HepG2 (cell line): Measurements from ENCODE around the gene ADAMTS4. TPM values are rescaled to one million over a fixed set of nuclear protein-coding genes. Genes with fewer than 3 reads are reported as not detected.

Experiments used
- ATAC-seq: fragments of 200-7000 bp; cut with Tn5 transposase; 3 replicates; pipeline ENCODE4 v1.9.1; 2020; ENCODE audit warnings: mild to moderate bottlenecking, moderate library complexity
- BruUV-seq: library from RNA; stranded (reverse); fragments of 400-500 nt; replicated peaks from 2 replicates; lab custom pipeline; 2021; lab: Mats Ljungman, UMichigan
- CTCF ChIA-PET: fragments of 300-600 bp; formaldehyde crosslinking; extraction: SDS; loops from one replicate; lab custom pipeline; 2021; ENCODE audit warnings: low total read pairs, inconsistent platforms, low intra/inter-chr PET ratio; lab: Yijun Ruan, JAX
- POLR2A ChIA-PET: fragments of 350-600 bp; sonication (Branson Sonifier 250); formaldehyde crosslinking; loops from one replicate; lab custom pipeline; 2020; ENCODE audit warnings: antibody characterized with exemption, inconsistent platforms; lab: Yijun Ruan, JAX
- DNase-seq: peaks from one replicate; pipeline ENCODE4 v3.0.0-alpha.2; 2015; ENCODE audit warnings: low spot score
- FAIRE-seq: peaks from 3 replicates; lab custom pipeline; 2011; peaks lifted over from hg19 to GRCh38; lab: Jason Lieb, UNC
- H2AFZ ChIP-seq: one replicate; pipeline ENCODE4 v1.6.1; 2011; ENCODE audit warnings: low read length, inconsistent platforms
- H3K27ac ChIP-seq: fragments of 300-600 bp; 3 replicates; pipeline ENCODE4 v1.8.0; 2011; ENCODE audit warnings: mixed run types, mild to moderate bottlenecking, mixed read lengths, low read length, inconsistent platforms; ENCODE audit not compliant: insufficient read depth; ENCODE audit errors: extremely low read length
- H3K27me3 ChIP-seq, 2 experiments: fragments of 200-600 bp in 1 of 2; 2 replicates in 1 of 2; 3 replicates in 1 of 2; pipeline versions ENCODE4 v1.6.0 to v1.8.0; 2011; ENCODE audit warnings: low read length in 2 of 2, mild to moderate bottlenecking in 2 of 2, moderate library complexity in 2 of 2, inconsistent platforms in 1 of 2; ENCODE audit not compliant: insufficient read depth in 2 of 2, control insufficient read depth in 1 of 2
- H3K36me3 ChIP-seq, 2 experiments: fragments of 200-600 bp in 1 of 2; replicated peaks in 1 of 2; 2 replicates in 1 of 2; 3 replicates in 1 of 2; pipeline versions ENCODE4 v1.5.1 to v1.8.0; 2011; ENCODE audit warnings: low read length in 2 of 2, inconsistent platforms in 1 of 2; ENCODE audit not compliant: insufficient read depth in 2 of 2, control insufficient read depth in 1 of 2
- H3K4me1 ChIP-seq: 2 replicates; pipeline ENCODE4 v1.5.1; 2012; ENCODE audit warnings: low read length, inconsistent platforms; ENCODE audit not compliant: insufficient read depth
- H3K4me2 ChIP-seq: 2 replicates; pipeline ENCODE4 v1.6.0; 2011; ENCODE audit warnings: low read depth, low read length, inconsistent platforms
- H3K4me3 ChIP-seq, 3 experiments: fragments of 200-600 bp in 1 of 3; sonication (generic), shearing (Covaris generic) in 1 of 3; replicated peaks in 1 of 3; 2 replicates each; pipeline ENCODE4 v1.5.1; 2011 to 2016; ENCODE audit warnings: low read length in 3 of 3, inconsistent platforms in 2 of 3, low read depth in 2 of 3, mild to moderate bottlenecking in 2 of 3, control low read depth in 1 of 3, mixed read lengths in 1 of 3; ENCODE audit not compliant: insufficient read depth in 1 of 3
- H3K79me2 ChIP-seq: one replicate; pipeline ENCODE4 v1.6.1; 2011; ENCODE audit warnings: low read length, inconsistent platforms; ENCODE audit not compliant: insufficient read depth
- H3K9ac ChIP-seq: 2 replicates; pipeline ENCODE4 v1.6.0; 2011; ENCODE audit warnings: mild to moderate bottlenecking, low read depth, low read length, inconsistent platforms; ENCODE audit not compliant: insufficient read depth
- H3K9me3 ChIP-seq: 2 replicates; pipeline ENCODE4 v1.5.1; 2012; ENCODE audit warnings: mild to moderate bottlenecking, low read length
- H4K20me1 ChIP-seq: 2 replicates; pipeline ENCODE4 v1.6.0; 2011; ENCODE audit warnings: inconsistent platforms, mild to moderate bottlenecking, low read length, moderate library complexity; ENCODE audit not compliant: insufficient read depth
- CEBPG ChIP-seq: IDR thresholded peaks from 2 replicates; pipeline ENCODE4 v1.6.1; 2016
- DZIP1 ChIP-seq: sonication (generic); formaldehyde crosslinking; IDR thresholded peaks from 2 replicates; pipeline ENCODE4 v1.5.0; 2020; ENCODE audit warnings: mild to moderate bottlenecking, missing genetic modification reagents
- GZF1 ChIP-seq: sonication (generic); formaldehyde crosslinking; IDR thresholded peaks from 2 replicates; pipeline ENCODE4 v1.5.1; 2020; ENCODE audit warnings: mild to moderate bottlenecking, missing genetic modification reagents
- JDP2 ChIP-seq: sonication (generic); formaldehyde crosslinking; IDR thresholded peaks from 2 replicates; pipeline ENCODE4 v1.8.1; 2022; ENCODE audit warnings: missing genetic modification reagents, borderline replicate concordance
- KAT7 ChIP-seq: IDR thresholded peaks from 2 replicates; pipeline ENCODE4 v1.6.1; 2018; ENCODE audit warnings: borderline replicate concordance, missing compliant biosample characterization
- KLF13 ChIP-seq: sonication (generic); formaldehyde crosslinking; IDR thresholded peaks from 2 replicates; pipeline ENCODE4 v1.4.0; 2020; ENCODE audit warnings: mild to moderate bottlenecking, missing genetic modification reagents
- MTA1 ChIP-seq: sonication (generic); formaldehyde crosslinking; IDR thresholded peaks from 2 replicates; pipeline ENCODE4 v1.4.0; 2020; ENCODE audit warnings: missing genetic modification reagents, mild to moderate bottlenecking, borderline replicate concordance
- NFRKB ChIP-seq: fragments of 450-650 bp; IDR thresholded peaks from 2 replicates; pipeline ENCODE4 v1.6.1; 2017
- RXRA ChIP-seq: sonication (generic); formaldehyde crosslinking; IDR thresholded peaks from 2 replicates; pipeline ENCODE4 v1.5.1; 2020; ENCODE audit warnings: missing genetic modification reagents
- TBX3 ChIP-seq: fragments of 450-650 bp; IDR thresholded peaks from 2 replicates; pipeline ENCODE4 v1.6.1; 2017; ENCODE audit warnings: antibody characterized with exemption, mild to moderate bottlenecking, inconsistent platforms, borderline replicate concordance
- TEAD3 ChIP-seq: optimal IDR thresholded peaks from 2 replicates; pipeline ENCODE3; 2016; ENCODE audit warnings: borderline replicate concordance
- ZBTB25 ChIP-seq: IDR thresholded peaks from 2 replicates; pipeline ENCODE4 v1.6.1; 2018; ENCODE audit warnings: missing genetic modification reagents
- ZBTB7A ChIP-seq: sonication (generic); formaldehyde crosslinking; IDR thresholded peaks from 2 replicates; pipeline ENCODE4 v1.8.0; 2022; ENCODE audit warnings: mild to moderate bottlenecking, missing genetic modification reagents
- ZNF646 ChIP-seq: sonication (generic); formaldehyde crosslinking; IDR thresholded peaks from 2 replicates; pipeline ENCODE4 v1.9.0; 2021; ENCODE audit warnings: mild to moderate bottlenecking, missing genetic modification reagents
- ZNF782 ChIP-seq: sonication (generic); formaldehyde crosslinking; IDR thresholded peaks from 2 replicates; pipeline ENCODE4 v1.4.0; 2020; ENCODE audit warnings: missing genetic modification reagents, mild to moderate bottlenecking, borderline replicate concordance
- ZNF83 ChIP-seq: sonication (generic); formaldehyde crosslinking; IDR thresholded peaks from 2 replicates; pipeline ENCODE4 v1.4.0; 2020; ENCODE audit warnings: missing genetic modification reagents, mild to moderate bottlenecking, borderline replicate concordance
- ZSCAN31 ChIP-seq: sonication (generic); formaldehyde crosslinking; IDR thresholded peaks from 2 replicates; pipeline ENCODE4 v1.5.0; 2020; ENCODE audit warnings: low read depth, mild to moderate bottlenecking, missing genetic modification reagents
- WGBS: methylation state at CpG from one replicate; pipeline ENCODE4 v1.1.6; 2017; ENCODE audit warnings: low lambda C conversion rate; 5-methylcytosine and 5-hydroxymethylcytosine counted together
- in situ Hi-C: cut with HindIII; loops from 2 replicates; pipeline ENCODE4 v1.10.0; 2017; ENCODE audit warnings: low pct_unique_long_range_greater_than_20kb; ENCODE audit not compliant: extremely low pct_ligation_motif_present
- intact Hi-C: fragments of 100-400 bp; cut with micrococcal nuclease; formaldehyde crosslinking; loops from one replicate; pipeline ENCODE4 v1.10.0; 2022; ENCODE audit not compliant: unreplicated experiment
- polyA plus RNA-seq, 8 experiments: library from polyadenylated mRNA; depleted of rRNA in 3 of 8; stranded (reverse) in 7 of 8; unstranded in 1 of 8; fragments of >200 nt; fragmentation: Illumina TruSeq in 4 of 8; extraction: Trizol in 4 of 8; gene quantifications; 2 replicates each; pipeline versions ENCODE4 v1.2.1 to v1.2.3, GENCODE V29; 2011 to 2016; ENCODE audit warnings: low read depth in 4 of 8, missing spikeins in 1 of 8, mixed read lengths in 1 of 8; ENCODE audit not compliant: insufficient read depth in 1 of 8
- total RNA-seq, 5 experiments: library from RNA; depleted of rRNA; stranded (reverse); fragments of >200 nt; fragmentation: Illumina TruSeq; extraction: Trizol; gene quantifications; 2 replicates each; pipeline ENCODE4 v1.2.3, GENCODE V29; 2016; ENCODE audit warnings: low read depth in 1 of 5

The ADAMTS4 gene
- total and polyA plus RNA-seq, 2 of the 13 experiments (the other 11 are each of a cell fraction or from before 2014, with no cell fraction given): 0.51 to 1.7 TPM

GRCh38 chr1:161196111-161196510 is 2.7 kb downstream of the ADAMTS4 start:
- H3K4me1 ChIP-seq: peaks cover 63% of the 10 kb centered on the region
- H3K27me3 ChIP-seq: no peaks in the 10 kb centered on the region
- no peak overlapping the region for H3K9ac ChIP-seq
- H3K9me3 ChIP-seq: no peaks in the 10 kb centered on the region
- no peak for ATAC-seq
- H3K4me2 ChIP-seq: no peak overlapping the region
- H2AFZ ChIP-seq: no peak overlapping the region
- H3K79me2 ChIP-seq: no peaks in the 10 kb centered on the region
- ChIA-PET POLR2A (interaction anchor here (3.5 kb wide), 1 partner anchor 28 kb away, joined by 44 read pairs; the partner anchor contains the start of genes APOA2 and TOMM40L), CTCF (no interaction called here)
- FAIRE-seq: no peak
- no TSS peak for BruUV-seq
- in situ Hi-C loops (loop anchor here (5.0 kb wide), 1 partner anchor 186 kb away; no protein-coding TSS in a partner anchor), intact Hi-C loops (no loop called here)
- 98% methylated on average over 5 of the region's 7 CpGs for WGBS
- no peaks in the 10 kb centered on the region for H4K20me1 ChIP-seq
- no peak overlapping the region for H3K4me3 ChIP-seq
- no peak overlapping the region for H3K27ac ChIP-seq
- no peaks in the 10 kb centered on the region; a peak in 1 of 5 replicates for H3K36me3 ChIP-seq
- DNase-seq: no peak
- TF ChIP-seq ZNF646 (CRISPR knock-in tag) (no peak), RXRA (CRISPR knock-in tag) (no peak), NFRKB (no peak), TBX3 (no peak), ZSCAN31 (CRISPR knock-in tag) (no peak), KAT7 (CRISPR knock-in tag) (no peak), KLF13 (CRISPR knock-in tag) (no peak), ZNF83 (no peak), DZIP1 (CRISPR knock-in tag) (no peak), ZNF782 (CRISPR knock-in tag) (no peak), JDP2 (CRISPR knock-in tag) (no peak), ZBTB25 (CRISPR knock-in tag) (no peak), GZF1 (no peak), TEAD3 (CRISPR knock-in tag) (no peak), ZBTB7A (CRISPR knock-in tag) (no peak), MTA1 (CRISPR knock-in tag) (no peak), CEBPG (CRISPR knock-in tag) (no peak)
